ENCODE results near the gene MDFI. TPM values are rescaled to one million over a fixed set of nuclear protein-coding genes. Genes with fewer than 3 reads are reported as not detected.
A peak's percentile ranks its signal among the peaks of the same experiment; 100 is the strongest.

Gene MDFI
- total and polyA plus RNA-seq, 9 of the 15 experiments (the other 6 are each of a cell fraction or from before 2014, with no cell fraction given): not detected

DNA sequence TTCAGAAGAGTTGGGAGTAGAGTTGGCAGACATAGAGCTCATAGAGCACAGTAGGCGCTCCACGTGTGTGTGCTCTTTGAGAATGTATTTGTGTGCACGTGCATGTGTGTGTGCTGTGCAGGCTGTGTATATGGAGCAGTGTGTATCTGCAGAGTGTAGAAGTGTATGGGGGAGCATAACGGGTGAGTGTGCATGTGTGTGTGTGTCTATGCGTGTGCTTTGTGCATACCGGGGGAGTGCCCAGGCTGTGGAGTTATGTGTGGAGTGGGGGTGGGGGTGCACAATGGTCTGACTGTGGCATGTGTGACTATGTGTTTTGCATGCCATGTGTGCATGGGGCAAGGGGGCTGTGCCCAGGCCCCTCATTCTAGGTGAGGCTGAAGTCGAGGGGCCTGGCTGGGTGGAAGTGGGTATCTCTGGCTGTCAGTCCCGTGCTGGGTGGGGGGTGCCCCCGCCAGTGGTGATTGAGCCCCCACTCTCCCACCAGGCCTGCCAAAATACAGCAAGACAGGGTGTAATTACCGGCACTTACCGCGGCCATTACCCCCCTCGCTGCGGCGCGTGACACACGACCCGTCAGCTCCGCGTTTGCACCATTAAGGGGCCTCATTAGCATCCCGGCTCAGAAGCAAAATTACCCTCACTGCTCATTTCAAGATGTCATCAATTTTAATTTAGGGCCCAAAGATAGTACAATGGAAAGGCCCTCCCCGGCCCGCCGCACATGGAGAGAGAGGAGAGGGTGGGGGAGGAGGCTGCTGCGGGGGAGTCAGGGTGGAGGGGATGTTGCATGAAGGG, 39.1 kb downstream of the MDFI start:
- in situ Hi-C loops (cut with MboI): no loop called here
- H3K27me3 ChIP-seq (ENCODE audit: control insufficient read depth in 2 of 2, insufficient read depth in 2 of 2, low read length in 2 of 2): peaks cover 26 to 67% of the 10 kb centered on the region in 2 experiments

More for the DNA sequence above, 39.1 kb downstream of the MDFI start:
- H3K36me3 ChIP-seq (ENCODE audit: control insufficient read depth, insufficient read depth, low read length): no peaks in the 10 kb centered on the region
- peaks cover 8% of the 10 kb centered on the region; the same call in 1 of the 2 replicates for H4K20me1 ChIP-seq (replicated peaks; ENCODE audit: control insufficient read depth, insufficient read depth, low read length)
- no peak for TF ChIP-seq HDAC3 (IDR thresholded peaks at IDR 0.05; ENCODE audit: borderline replicate concordance, partially characterized antibody)
- TF ChIP-seq NFATC3 (IDR thresholded peaks at IDR 0.05): no peak
- no peak for TF ChIP-seq ZBTB7A (IDR thresholded peaks at IDR 0.05; ENCODE audit: borderline replicate concordance, control insufficient read depth, low read depth, low read length)
- TF ChIP-seq, protein P1, sequence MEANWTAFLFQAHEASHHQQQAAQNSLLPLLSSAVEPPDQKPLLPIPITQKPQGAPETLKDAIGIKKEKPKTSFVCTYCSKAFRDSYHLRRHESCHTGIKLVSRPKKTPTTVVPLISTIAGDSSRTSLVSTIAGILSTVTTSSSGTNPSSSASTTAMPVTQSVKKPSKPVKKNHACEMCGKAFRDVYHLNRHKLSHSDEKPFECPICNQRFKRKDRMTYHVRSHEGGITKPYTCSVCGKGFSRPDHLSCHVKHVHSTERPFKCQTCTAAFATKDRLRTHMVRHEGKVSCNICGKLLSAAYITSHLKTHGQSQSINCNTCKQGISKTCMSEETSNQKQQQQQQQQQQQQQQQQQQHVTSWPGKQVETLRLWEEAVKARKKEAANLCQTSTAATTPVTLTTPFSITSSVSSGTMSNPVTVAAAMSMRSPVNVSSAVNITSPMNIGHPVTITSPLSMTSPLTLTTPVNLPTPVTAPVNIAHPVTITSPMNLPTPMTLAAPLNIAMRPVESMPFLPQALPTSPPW (CRISPR knock-in tag; IDR thresholded peaks at IDR 0.05): peak; percentile 35; the same call in 1 of the 2 replicates
- TF ChIP-seq ZNF583 (CRISPR knock-in tag; IDR thresholded peaks at IDR 0.05): no peak
- no peak for TF ChIP-seq SLC30A9 (CRISPR knock-in tag; IDR thresholded peaks at IDR 0.05)
- no peak for TF ChIP-seq XRCC3 (IDR thresholded peaks at IDR 0.05)
- no peak for TF ChIP-seq RBM15 (IDR thresholded peaks at IDR 0.05; ENCODE audit: insufficient read depth, low read length)
- no peak for TF ChIP-seq XRCC4 (IDR thresholded peaks at IDR 0.05; ENCODE audit: extremely low read depth, insufficient read depth, insufficient read length)
- FAIRE-seq (no peak), DNase-seq (ENCODE audit: extremely low read depth in 1 of 4, low spot score in 3 of 4) (no peak), ATAC-seq (no peak)
- no peak overlapping the region for H2AFZ ChIP-seq (ENCODE audit: low read depth, low read length)
- peaks cover 0 to 3% of the 10 kb centered on the region in 2 experiments; a peak in 1 of 5 replicates for H3K4me1 ChIP-seq (replicated peaks in 1 of 2; ENCODE audit: control insufficient read depth in 2 of 2, insufficient read depth in 2 of 2, low read length in 2 of 2)
- intact Hi-C loops (cut with micrococcal nuclease): no loop called here
- WGBS (ENCODE audit: insufficient coverage, low coverage, missing lambda C conversion rate): 5% methylated on average over 25 of the region's 25 CpGs
- BruUV-seq (replicated peaks): no TSS peak
- H3K9me1 ChIP-seq (ENCODE audit: control insufficient read depth, insufficient read depth, low read length): no peaks in the 10 kb centered on the region
- H3K27ac ChIP-seq (ENCODE audit: extremely low read depth, low read depth, low read length): no peak overlapping the region
- H3K4me2 ChIP-seq (ENCODE audit: insufficient read depth, low read length): no peak overlapping the region
- no peaks in the 10 kb centered on the region for H3K79me2 ChIP-seq (ENCODE audit: control insufficient read depth, insufficient read depth, low read length)
- H3K9me3 ChIP-seq (replicated peaks; ENCODE audit: control insufficient read depth, insufficient read depth, low read depth, low read length): no peaks in the 10 kb centered on the region
- POLR2A ChIA-PET: interaction anchor here (0.5 to 0.7 kb wide), 2 partner anchors 43 to 246 kb away, joined by 3 read pairs; no protein-coding TSS in a partner anchor
- CTCF ChIA-PET (ENCODE audit: low intra/inter-chr PET ratio): interaction anchor here (0.6 to 1.0 kb wide), 2 partner anchors 10 to 370 kb away, joined by 3 to 7 read pairs; no protein-coding TSS in a partner anchor
- H3K9ac ChIP-seq (ENCODE audit: insufficient read depth in 1 of 2, low read depth in 2 of 2, low read length in 2 of 2): no peak overlapping the region
- H3K4me3 ChIP-seq: no peak overlapping the region
